HG03159 (cell line): ENCODE data around the gene GTPBP3.

Source experiments
- ATAC-seq: cut with Tn5 transposase; IDR thresholded peaks from one replicate; pipeline ENCODE4 v1.9.1; 2021; ENCODE audit warnings: mild to moderate bottlenecking, moderate library complexity; ENCODE audit not compliant: unreplicated experiment

Gene GTPBP3

DNA sequence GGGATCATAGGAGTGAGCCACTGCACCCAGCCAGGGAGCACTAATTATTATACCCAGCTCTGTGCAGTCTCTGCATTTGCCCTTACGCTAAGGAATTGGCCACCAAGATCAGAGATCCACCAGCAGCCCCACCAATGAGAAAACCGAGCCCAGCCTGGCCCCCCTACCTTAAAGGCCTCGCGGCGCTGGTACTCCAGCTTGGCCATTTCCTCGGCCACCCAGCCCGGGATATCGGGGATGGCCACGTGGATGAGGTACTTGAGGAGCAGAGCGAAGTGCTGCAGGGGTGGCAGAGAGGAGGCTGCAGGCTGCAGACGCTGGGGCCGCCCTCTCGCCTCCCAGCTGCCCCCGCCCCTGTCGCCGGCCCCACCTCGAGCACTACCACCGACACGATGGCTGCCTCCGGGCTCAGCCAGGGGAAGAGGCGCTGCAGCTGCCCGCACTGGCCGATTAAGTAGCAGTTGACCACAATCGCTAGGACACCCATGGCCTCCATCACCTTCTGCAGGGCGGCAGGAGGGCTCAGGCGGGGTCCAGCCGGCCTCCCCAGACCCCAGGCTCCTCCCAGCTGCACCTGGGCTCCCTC is 10.2 kb upstream of the GTPBP3 start:
- ATAC-seq = no peak

- no peak for ATAC-seq
Measured at GRCh38 chr19:17327654-17328516, 9.5 kb upstream of the GTPBP3 start.

GRCh38 chr19:17328517-17329365 is 8.6 kb upstream of the GTPBP3 start:
- ATAC-seq = no peak

GRCh38 chr19:17329366-17330261 is 7.7 kb upstream of the GTPBP3 start:
- ATAC-seq = no peak

DNA sequence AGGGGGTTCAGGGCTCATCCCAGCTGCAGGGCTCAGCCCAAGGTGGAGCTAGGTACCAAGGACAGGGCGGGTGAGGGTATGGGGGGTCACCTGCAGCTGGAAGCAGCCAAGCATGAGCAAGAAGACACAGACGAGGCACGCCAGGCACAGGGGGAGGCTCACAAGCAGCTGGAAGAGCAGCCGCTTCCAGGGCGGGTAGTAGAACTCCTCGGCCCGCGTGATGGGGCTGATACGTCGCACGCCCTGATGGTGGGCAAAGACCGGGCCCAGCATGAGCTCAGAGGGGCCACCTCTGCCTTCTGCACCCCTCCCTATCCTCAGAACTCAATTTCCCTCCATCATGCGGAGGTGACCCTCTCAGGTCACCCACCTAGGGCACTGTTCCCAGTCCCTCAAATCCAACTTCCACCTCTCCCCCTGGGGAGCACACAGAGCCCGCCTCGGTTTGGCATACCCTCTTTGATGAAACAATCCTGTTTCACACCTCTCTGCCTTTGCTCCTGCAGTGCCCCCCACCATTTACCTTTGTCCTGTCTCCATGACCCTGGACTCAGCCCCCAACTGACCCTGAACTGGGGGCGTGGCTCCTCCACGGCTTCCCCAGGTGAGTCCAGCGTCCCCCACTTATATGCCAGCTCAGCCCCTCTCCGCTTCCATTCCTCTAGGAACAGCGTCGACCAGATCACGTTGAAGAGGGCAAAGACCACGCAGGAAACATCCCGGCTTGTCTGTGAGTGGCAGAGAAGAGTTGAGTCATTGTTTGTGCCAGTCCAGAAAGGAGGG is 6.9 kb upstream of the GTPBP3 start:
- ATAC-seq = no peak

DNA sequence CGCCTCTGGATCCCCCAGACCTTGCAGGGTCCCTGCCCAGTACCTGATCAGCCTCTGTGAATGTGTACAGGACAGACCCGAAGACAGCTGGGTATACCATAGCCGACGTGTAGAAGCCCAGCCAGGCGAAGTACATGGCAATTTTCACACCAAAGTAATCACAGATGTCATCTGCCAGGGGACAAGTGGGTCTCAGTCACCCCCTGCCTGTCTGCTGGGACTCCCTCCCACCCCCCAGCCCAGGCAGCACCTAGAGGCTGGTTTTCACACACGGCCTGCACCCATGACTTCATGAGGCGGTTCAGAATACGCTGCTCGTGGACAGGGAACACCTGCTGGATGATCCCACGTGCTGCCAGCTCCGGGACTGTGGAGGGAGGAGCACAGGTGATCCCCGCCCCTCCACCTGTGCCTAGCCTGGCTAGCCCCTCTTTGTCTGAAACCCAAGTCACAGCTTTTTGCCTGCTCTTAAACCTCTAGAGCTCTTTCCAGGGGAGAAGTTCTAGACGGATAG is 6.3 kb upstream of the GTPBP3 start:
- ATAC-seq = no peak

GRCh38 chr19:17332360-17332676 is 5.0 kb upstream of the GTPBP3 start:
- ATAC-seq = no peak

GRCh38 chr19:17332677-17333581 is 4.4 kb upstream of the GTPBP3 start:
- ATAC-seq = no peak

DNA sequence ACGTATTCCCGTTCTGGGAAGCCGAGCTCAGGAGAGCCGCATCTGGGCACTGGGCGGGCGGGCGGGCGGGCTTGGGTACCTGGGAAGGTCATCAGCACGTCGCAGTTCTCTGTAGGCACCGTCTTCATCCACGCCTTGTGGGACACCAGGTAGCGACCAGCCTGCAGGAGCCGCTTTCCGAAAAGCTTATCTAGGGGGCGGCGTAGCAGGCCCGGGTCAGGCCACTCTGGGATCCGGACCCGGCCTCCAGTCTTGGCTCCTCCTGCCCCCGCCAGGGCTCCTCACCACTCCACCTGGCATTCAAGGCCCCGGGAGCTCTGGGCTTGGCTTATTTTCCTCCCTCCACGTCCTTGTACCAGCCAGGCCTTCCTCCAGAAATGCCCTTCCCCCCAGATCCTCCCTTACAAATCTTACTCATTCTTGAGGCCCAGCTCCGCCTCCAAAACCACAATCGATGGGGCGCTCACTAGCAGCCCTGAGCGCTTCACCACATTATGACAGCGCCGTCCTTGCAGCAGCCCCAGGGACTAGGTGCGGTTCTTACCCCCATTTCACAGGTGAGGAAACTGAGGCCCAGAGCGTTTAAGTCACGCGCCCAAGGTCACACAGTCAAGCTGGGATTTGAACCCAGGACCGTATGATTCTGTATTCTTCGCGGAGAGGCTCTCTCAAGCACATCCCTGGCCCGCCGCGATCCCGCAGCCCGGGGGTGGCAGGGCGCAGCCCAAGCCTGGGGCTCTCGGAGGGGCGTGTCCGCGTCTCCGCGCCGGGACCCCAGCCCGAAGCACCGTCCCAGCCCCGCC is 3.5 kb upstream of the GTPBP3 start:
- no peak for ATAC-seq

GRCh38 chr19:17334414-17335409 is 2.6 kb upstream of the GTPBP3 start, which contains the start of gene ANO8:
Gene ANO8 (minus strand): TSS chr19:17334855. CDS start chr19:17334670, 185 bp downstream.
- peak; percentile 39 for ATAC-seq

- no peak for ATAC-seq
Measured at GRCh38 chr19:17335575-17335974, 1.8 kb upstream of the GTPBP3 start.

- peak; percentile 7 for ATAC-seq
Measured at GRCh38 chr19:17337675-17338432, 501 bp downstream of the GTPBP3 start.

DNA sequence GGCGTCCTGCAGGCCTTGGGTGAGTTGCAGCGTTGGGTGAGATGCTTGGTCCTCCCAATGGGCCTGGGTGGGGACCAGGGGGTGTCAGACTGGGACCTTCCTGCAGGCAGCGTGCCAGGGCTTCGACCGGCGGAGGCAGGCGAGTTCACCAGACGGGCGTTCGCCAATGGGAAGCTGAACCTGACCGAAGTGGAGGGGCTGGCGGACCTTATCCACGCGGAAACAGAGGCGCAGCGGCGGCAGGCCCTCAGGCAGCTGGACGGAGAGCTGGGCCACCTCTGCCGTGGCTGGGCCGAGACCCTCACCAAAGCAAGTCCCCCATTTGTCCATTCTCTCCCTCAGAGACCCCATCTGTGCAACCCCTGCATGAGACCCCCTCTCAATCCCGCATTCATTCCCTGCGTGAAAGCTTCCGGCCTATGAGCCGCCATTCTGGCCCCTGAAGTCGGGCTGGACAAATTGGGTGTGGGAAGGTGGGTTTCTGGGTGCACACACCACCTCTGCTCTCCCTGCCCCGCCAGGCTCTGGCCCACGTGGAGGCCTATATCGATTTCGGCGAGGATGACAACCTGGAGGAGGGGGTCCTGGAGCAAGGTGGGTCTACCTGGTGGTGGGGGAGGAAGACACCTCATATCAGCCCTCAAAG is 1.2 kb downstream of the GTPBP3 start:
- ATAC-seq = no peak

DNA sequence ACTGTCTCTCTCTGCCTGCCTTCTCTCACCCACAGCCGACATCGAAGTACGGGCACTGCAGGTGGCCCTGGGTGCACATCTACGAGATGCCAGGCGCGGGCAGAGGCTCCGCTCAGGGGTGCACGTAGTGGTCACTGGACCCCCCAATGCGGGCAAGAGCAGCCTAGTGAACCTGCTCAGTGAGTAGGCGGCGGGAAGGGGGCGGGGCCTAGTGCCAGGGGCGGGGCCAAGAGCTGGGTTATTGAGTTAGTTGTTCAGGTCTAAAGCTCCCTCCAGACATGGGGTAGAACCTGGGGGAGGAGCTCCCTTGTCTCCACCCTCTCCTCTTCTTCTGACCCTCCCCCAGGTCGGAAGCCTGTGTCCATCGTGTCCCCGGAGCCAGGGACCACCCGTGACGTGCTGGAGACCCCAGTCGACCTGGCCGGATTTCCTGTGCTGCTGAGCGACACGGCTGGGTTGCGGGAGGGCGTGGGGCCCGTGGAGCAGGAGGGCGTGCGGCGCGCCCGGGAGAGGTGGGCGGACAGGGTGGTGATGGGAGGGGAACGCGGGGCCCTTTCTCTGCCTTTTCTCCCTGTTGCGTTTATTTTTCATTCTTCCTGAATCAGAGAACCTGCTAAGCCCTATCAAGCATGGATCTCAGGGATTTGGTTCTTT is 1.9 kb downstream of the GTPBP3 start:
- ATAC-seq = no peak
